Rectal smooth muscle tissue (tissue), 1 donor: ENCODE data around the gene CHTF18.
"Not testable (repeated sequence)": the region's sequence is repeated elsewhere in the genome, so short reads cannot be mapped to it uniquely, and the experiment has no call there.

Experiments
- H3K27ac ChIP-seq: one replicate; pipeline ENCODE4 v1.7.0; 2013; ENCODE audit warnings: low read depth, low read length, inconsistent platforms
- H3K27me3 ChIP-seq: one replicate; pipeline ENCODE4 v1.7.0; 2013; ENCODE audit warnings: low read length; ENCODE audit not compliant: control insufficient read depth, insufficient read depth
- H3K36me3 ChIP-seq: one replicate; pipeline ENCODE4 v1.7.0; 2013; ENCODE audit warnings: low read length; ENCODE audit not compliant: control insufficient read depth, insufficient read depth
- H3K4me1 ChIP-seq: one replicate; pipeline ENCODE4 v1.7.0; 2013; ENCODE audit warnings: low read length; ENCODE audit not compliant: control insufficient read depth, insufficient read depth
- H3K4me3 ChIP-seq: one replicate; pipeline ENCODE4 v1.7.0; 2013; ENCODE audit warnings: low read length
- H3K9ac ChIP-seq: one replicate; pipeline ENCODE4 v1.7.0; 2013; ENCODE audit warnings: low read length

CHTF18 gene

DNA sequence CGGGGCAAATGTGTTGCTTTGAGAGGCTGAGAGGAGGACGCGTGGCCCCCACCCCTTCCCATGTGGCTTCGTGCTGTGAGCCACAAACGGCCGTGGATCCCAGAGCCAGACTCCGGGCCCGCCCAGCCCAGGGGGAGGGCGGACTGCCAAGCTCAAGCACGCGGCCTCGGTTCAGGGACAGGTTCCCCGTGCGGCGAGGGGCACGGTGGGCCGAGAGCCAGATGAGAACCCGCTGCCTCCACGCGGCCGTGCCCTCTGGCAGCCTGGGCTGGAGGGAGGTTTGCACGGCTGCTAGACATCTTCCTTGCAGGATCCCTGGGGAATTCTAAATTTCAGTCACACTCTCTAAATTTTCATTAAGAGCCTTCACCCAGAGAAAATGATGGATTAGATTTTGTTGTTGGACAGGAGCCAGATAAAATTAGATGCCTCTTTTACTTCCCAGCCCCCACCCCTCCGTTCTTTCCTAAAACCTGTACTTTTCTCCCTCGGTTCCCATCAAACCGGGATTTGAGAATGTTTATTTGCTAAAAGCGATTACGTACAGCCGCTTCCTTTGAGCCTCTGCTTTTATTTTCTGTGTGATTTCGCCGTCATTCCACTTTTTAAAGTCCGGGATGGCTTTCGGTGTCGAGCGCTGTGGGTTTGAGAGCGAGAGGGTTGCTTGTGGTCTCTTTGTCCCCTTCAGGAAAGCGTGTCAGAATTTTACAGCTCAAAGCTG, 37.1 kb downstream of the CHTF18 start:
- Histone ChIP-seq H3K9ac (no peak overlapping the region), H3K27me3 (peaks cover 3% of the 10 kb centered on the region), H3K4me3 (no peak overlapping the region)

GRCh38 chr16:827513-827912, 39.1 kb downstream of the CHTF18 start:
- Histone ChIP-seq H3K9ac (no peak overlapping the region), H3K4me1 (no peaks in the 10 kb centered on the region), H3K27ac (no peak overlapping the region), H3K27me3 (peaks cover 3% of the 10 kb centered on the region), H3K36me3 (no peaks in the 10 kb centered on the region), H3K4me3 (no peak overlapping the region)

More for the DNA sequence above, 37.1 kb downstream of the CHTF18 start:
- Histone ChIP-seq H3K36me3 (no peaks in the 10 kb centered on the region), H3K4me1 (no peaks in the 10 kb centered on the region), H3K27ac (no peak overlapping the region)

GRCh38 chr16:828891-829290, 40.5 kb downstream of the CHTF18 start:
- peaks cover 3% of the 10 kb centered on the region for H3K27me3 ChIP-seq
- no peak overlapping the region for H3K9ac ChIP-seq
- no peak overlapping the region for H3K27ac ChIP-seq
- no peak overlapping the region for H3K4me3 ChIP-seq
- H3K36me3 ChIP-seq = no peaks in the 10 kb centered on the region
- H3K4me1 ChIP-seq = no peaks in the 10 kb centered on the region

DNA sequence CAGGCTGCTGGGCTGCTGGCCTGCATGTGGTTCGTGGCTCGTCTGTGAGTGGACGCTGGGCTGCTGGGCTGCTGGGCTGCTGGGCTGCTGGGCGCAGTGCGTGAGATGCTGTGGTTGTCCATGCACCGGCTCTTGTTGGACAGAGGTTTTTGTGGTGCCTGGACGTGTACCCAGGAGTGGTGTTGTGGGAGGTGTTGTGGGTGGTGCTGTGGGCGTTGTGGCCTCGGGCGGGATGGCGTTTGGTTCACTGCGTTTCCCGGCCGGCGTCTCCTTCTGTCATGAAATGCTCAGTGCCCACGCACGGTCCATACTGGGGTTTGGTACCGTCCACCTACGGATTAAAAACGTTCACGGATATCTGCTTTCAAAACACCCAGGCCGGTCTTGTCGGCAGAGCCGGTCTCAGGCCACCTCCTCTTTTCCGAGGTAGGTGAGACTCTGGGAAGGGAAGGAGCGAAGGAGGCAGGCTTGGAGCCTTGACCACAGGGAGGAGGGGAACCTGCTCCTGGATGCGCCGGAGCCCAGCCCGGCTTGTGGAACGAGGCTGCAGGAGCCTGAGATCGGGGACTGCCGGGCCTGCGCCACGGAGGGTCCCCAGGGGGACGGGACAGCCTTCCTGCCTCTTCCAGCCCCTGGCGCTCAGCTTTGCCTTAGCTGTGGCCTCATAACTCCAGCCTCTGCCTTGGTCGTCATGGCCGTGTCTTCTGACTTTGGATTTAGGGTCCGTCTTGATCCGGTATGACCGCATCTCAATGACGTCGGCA, 41.9 kb downstream of the CHTF18 start:
- Histone ChIP-seq H3K27me3 (peaks cover 3% of the 10 kb centered on the region), H3K9ac (no peak overlapping the region), H3K27ac (no peak overlapping the region), H3K4me1 (no peaks in the 10 kb centered on the region), H3K4me3 (no peak overlapping the region), H3K36me3 (no peaks in the 10 kb centered on the region)

DNA sequence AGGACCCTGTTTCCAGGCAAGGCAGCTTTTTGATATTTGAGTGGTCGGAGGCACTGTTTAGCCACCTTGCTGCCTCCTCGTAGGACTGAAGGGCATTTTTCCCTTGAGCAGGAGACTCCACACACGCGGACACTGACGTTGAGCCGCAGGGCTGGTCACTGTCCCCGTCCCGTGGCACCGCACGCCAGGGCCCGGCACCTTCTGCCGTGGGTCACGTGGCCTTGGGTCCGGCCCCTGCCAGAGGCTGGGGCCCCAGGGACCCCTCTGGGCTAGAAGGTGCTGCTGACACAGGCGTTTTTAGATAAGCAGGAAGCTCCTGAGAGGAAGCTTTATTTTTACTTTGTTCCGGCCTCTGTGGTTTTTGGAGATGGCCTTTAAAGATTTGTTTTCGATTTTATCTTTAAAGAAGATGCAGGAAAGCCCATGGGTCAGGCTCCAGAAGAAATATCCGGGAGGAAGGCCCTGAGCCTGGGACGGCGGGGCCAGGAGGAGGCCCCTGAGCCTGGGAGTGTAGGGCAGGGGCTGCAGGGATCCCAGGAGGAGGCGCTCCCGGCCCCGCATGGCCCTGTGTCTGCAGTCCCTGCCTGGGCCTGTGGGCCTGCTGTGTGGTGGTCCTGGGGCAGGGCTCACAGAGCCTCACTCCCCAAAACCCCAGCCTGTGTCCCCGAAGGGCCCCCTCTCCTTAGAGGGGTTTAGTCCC, 42.6 kb downstream of the CHTF18 start:
- no peak overlapping the region for H3K4me3 ChIP-seq
- no peak overlapping the region for H3K9ac ChIP-seq
- H3K4me1 ChIP-seq = no peaks in the 10 kb centered on the region
- H3K36me3 ChIP-seq = no peaks in the 10 kb centered on the region
- H3K27me3 ChIP-seq = peaks cover 3% of the 10 kb centered on the region
- H3K27ac ChIP-seq = no peak overlapping the region

DNA sequence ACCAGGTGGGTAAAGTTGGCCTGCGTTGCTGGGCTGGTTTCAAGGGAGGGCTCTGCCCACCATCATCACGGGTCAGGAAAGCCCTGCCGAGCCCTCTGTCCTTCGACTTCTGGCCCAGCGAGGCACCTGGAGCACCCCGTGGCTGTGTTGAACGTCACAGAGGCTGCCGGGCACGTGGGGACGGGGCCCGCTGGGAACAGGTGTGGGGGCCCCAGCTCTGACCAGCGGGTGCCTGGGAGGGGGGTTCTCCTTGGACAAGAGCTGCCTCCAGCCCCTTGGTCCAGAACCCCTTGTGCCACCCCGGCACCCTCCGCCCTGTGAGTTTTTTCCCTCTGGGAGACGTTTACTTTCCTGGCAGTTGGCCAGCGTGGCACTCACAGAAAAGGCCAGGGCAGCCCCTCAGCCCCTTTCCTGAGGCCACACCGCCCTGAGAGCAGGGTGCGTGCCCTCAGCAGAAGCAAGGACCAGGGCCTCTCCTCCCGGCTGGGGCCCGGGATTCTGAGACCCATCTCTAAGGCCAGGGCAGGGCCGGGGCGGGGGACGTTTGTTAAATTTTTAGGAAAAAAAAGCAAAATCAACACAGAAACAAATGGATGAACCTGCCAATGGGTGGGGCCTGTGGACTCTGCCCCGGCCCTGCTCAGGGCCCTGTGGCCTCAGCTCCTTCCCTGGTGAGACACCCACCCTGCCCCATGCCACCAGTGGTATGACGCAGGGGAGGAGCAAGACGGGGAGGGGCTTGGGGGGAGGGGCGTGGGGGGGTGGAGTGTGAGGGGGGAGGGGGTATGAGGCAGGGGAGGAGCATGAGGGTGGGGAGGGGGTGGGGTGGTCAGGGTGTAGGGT, 43.4 kb downstream of the CHTF18 start:
- H3K9ac ChIP-seq = no peak overlapping the region
- no peaks in the 10 kb centered on the region for H3K36me3 ChIP-seq
- H3K27me3 ChIP-seq = peaks cover 3% of the 10 kb centered on the region
- H3K4me3 ChIP-seq = no peak overlapping the region
- no peak overlapping the region for H3K27ac ChIP-seq
- H3K4me1 ChIP-seq = no peaks in the 10 kb centered on the region

DNA sequence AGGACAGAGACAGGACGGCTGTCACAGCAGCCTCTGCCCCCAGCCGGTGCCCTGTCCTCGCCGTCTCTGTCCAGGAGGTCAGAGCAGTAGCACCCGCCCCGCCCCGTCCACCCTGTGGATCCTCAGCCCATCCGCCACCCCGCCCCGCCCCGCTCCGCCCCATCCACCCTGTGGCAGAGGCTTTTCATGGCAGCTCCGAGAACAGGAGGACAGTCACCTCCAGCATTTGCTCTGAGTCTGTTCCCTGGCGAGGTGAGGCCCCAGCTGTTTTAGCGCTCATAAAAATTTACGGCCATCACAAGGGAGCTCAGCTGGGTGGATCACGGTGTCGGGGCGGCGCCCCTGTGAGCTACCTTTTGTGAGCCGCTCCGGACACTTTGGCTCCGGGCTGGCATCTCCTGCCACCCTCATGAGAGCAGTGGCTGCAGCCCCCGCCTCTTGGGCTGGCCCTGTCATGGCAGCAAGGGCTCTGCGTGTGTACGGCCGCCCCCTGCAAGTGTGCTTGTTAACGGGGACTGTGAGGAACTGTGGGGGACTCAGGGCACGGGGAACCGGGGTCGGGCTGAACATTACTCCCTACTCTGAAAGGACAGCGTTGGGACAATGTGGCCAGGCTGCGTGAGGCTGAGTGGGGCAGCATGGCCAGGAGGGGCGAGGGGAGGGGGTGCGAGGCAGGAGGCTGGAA, 44.4 kb downstream of the CHTF18 start:
- Histone ChIP-seq H3K4me1 (no peaks in the 10 kb centered on the region), H3K27me3 (no peaks in the 10 kb centered on the region)

GRCh38 chr16:833411-833810, 45.0 kb downstream of the CHTF18 start:
- Histone ChIP-seq H3K27me3 (no peaks in the 10 kb centered on the region), H3K4me3 (no peak overlapping the region), H3K27ac (no peak overlapping the region), H3K4me1 (no peaks in the 10 kb centered on the region), H3K36me3 (no peaks in the 10 kb centered on the region), H3K9ac (no peak overlapping the region)

More for the DNA sequence above, 44.4 kb downstream of the CHTF18 start:
- Histone ChIP-seq H3K36me3 (no peaks in the 10 kb centered on the region), H3K4me3 (no peak overlapping the region), H3K9ac (no peak overlapping the region), H3K27ac (no peak overlapping the region)

- H3K36me3 ChIP-seq = no peaks in the 10 kb centered on the region
- H3K27ac ChIP-seq = no peak overlapping the region
- no peaks in the 10 kb centered on the region for H3K4me1 ChIP-seq
- no peak overlapping the region for H3K4me3 ChIP-seq
- H3K27me3 ChIP-seq = no peaks in the 10 kb centered on the region
- H3K9ac ChIP-seq = no peak overlapping the region
Measured at GRCh38 chr16:835373-835772, 47.0 kb downstream of the CHTF18 start.

- Histone ChIP-seq H3K4me1 (no peaks in the 10 kb centered on the region), H3K4me3 (no peak overlapping the region), H3K27me3 (no peaks in the 10 kb centered on the region), H3K27ac (no peak overlapping the region), H3K36me3 (no peaks in the 10 kb centered on the region), H3K9ac (no peak overlapping the region)
Measured at GRCh38 chr16:836221-836620, 47.8 kb downstream of the CHTF18 start.

- H3K27ac ChIP-seq, H3K27me3 ChIP-seq, H3K36me3 ChIP-seq, H3K9ac ChIP-seq, H3K4me3 ChIP-seq, H3K4me1 ChIP-seq: not testable (repeated sequence)
Measured at GRCh38 chr16:836822-837221, 48.4 kb downstream of the CHTF18 start.
